ENCODE results near the gene ARSG. TPM values are rescaled to one million over a fixed set of nuclear protein-coding genes. Genes with fewer than 3 reads are reported as not detected.

Gene ARSG
- total RNA-seq, 1 experiment from 2014 or later: 3.0 TPM

DNA sequence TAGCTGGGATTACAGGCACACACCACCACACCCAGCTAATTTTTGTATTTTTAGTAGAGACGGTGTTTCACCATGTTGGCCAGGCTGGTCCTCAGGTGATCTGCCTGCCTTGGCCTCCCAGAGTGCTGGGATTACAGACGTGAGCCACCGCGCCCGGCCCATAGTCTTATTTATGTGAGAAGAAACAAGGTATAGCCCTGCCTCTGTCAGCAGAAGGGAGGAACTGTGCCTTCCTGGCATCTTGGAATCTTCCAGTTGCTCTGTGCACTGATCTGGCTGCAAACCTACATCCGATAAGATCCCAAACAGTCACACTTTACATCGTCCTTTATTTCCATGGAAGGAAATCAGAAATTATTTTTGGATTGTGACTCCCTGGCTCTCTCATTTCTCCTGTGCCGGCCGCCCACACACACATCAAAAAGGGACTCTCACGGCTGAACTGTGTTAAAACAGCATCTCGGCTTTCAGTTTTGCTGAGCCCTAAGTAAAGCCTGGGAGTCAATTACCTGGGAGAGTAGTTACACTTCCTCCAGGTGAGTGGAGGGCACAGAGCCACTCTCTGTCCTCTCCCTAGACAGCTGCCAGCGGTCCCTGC, 142.7 kb downstream of the ARSG start:
- Histone ChIP-seq H3K36me3 (peaks cover 13% of the 10 kb centered on the region), H3K27me3 (no peaks in the 10 kb centered on the region), H3K4me3 (no peak overlapping the region), H3K9me3 (no peaks in the 10 kb centered on the region)
- DNase-seq: no peak

DNA sequence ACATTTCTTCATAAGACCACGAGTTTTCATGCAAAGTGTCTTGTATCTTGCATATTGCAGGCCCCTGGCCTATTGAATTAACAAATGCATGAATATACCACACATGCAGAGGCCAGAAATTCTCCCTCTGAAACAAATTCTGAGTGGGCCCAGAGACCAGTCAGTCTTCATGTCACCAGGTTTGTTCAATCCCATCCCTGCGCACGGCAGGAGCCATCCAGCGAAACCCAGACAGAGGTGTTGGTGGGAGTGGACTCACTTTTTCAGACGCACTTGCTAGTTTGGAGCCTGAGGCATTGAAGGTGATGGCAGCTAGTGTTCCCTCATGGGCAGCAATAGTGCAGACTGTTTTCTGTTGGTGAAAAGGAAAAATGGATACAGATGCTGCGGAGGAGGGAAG, 144.1 kb downstream of the ARSG start:
- Histone ChIP-seq H3K36me3 (peaks cover 12% of the 10 kb centered on the region), H3K9me3 (no peaks in the 10 kb centered on the region), H3K27me3 (no peaks in the 10 kb centered on the region), H3K4me3 (no peak overlapping the region)
- no peak for DNase-seq

DNA sequence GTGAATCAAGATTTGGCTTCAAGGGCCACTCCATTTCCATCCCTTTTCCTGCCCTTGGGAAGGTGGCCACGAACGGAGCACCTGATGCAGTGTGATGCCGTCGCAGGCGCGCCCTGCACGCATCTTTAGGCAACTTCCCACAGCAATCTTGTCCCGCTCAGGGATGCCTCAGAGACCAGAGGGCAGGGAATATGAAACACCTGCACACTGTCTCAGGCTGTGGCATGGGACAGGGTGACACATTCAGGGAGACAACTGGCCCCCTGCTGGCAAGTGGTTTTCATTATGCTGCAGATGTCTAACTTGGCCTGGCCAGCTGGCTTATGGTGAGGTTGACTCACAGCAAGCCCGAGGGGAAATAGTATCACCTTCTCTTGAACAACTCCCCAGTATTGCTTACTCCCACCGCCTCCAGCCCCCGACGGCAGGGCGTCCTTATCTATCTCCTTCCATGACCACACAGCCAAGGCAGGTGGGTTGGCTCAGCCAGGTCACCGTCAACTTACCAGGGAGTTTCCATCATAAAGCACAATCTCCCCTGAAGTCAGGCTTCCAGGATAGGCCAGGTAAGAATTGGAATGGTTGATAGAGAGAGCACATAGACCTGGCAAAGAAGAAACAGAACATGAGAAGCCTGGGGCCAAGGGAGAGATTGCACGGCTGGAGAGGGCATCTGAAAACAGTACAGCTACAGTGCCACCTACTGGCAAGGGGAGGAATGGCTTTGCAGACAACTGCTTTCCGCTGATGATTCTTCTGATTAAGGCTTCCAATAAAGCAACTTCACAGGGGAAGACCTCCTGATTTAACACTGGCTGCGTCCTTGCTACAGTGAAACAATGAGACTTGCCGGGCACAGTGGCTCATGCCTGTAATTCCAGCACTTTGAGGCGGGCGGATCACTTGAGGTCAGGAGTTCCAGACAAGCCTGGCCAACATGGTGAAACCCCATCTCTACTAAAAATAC, 144.9 kb downstream of the ARSG start:
- peak; percentile 80 for DNase-seq
- Histone ChIP-seq H3K9me3 (no peaks in the 10 kb centered on the region), H3K27me3 (no peaks in the 10 kb centered on the region), H3K4me3 (no peak overlapping the region), H3K36me3 (peaks cover 12% of the 10 kb centered on the region)

DNA sequence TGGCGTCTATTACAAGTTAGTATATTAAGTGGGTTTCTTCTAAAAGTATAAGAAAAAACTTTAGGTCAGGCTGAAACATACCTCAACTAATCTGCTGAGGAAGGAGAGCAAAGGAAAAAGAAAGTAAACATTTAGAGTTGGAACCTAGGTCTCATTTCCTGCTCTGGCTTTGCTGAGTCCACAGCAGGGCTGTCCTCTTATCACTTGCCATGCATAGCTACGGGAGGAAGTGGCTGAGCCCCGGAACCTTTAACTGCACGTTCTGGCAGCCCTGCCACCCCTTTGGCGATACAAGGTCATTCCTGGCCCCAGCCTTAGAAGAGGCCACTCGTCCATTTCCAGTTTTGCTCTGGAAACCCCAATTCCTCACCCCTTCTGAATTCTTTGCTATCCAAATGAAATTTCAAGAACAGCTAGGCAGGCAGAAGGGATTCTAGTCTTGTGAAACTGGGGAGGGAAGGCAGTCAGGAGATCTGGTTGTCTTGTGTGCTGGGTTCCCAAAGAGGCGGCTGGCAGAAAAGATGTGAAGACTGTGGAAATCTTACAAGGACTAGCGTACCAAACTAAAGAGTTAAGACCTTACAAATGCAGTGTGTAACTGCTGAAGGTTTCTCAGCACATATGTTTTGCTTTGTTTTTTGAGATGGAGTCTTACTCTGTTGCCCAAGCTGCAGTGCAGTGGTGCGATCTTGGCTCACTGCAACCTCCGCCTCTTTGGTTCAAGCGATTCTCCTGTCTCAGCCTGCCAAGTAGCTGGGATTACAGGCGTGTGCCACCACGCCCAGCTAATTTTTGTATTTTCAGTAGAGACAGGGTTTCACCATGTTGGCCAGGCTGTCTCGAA, 146.9 kb downstream of the ARSG start:
- Histone ChIP-seq H3K27me3 (no peaks in the 10 kb centered on the region), H3K36me3 (peaks cover 12% of the 10 kb centered on the region), H3K9me3 (no peaks in the 10 kb centered on the region), H3K4me3 (no peak overlapping the region)
- no peak for DNase-seq

DNA sequence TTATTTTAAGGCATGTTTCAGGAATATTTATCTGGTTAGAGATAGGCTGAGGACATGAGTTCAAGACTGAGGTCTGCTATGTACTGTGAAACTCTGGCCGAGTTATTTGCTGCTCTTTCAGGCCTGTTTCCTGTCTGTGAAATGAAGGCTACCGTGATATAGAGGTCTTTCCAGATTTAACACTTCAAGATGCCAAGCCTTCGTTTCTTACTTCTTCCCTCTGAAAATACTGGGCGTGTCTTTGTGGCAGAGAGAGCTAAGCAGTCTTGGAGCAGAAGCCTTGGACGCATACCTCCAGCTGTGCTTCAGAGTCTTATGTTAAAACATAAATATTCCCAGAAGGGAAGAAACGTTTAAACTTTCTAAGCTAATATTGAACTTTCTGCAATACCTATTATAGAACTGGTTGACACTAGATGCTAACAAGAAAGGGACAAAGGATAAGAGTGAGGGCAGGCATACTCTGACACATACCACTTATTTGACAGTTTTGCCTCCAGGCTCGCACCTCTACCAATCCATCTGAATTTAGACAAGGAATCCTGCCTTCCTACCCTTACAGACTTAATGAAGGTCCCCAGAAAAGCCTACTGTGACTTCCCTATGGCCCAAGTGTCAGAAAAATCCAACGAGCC, 148.5 kb downstream of the ARSG start:
- no peak for DNase-seq
- H3K27me3 ChIP-seq: no peaks in the 10 kb centered on the region
- H3K9me3 ChIP-seq: no peaks in the 10 kb centered on the region
- peaks cover 5% of the 10 kb centered on the region; the same call in 1 of the 2 replicates for H3K36me3 ChIP-seq
- H3K4me3 ChIP-seq: no peak overlapping the region

DNA sequence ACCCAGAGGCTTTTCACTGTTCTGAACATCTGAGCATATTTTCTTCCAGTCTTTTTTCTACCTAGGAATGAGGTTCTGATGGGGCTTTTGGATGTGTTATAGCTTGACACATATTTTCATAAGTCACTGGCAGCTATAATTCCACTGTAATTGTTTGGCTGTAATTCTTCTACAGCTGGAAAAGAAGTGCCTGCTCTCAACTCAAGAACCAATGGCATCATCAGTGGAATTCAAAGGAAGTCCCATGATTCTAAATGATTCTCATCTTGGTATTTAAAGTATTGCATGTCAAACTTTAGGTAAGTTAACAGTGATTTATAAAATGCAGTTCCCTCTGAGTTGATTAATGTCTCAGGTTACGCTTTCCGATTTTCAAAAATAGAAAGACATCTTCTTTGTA, 149.2 kb downstream of the ARSG start:
- DNase-seq: no peak
- H3K9me3 ChIP-seq: no peaks in the 10 kb centered on the region
- H3K27me3 ChIP-seq: no peaks in the 10 kb centered on the region
- no peaks in the 10 kb centered on the region; the same call in 1 of the 2 replicates for H3K36me3 ChIP-seq
- no peak overlapping the region for H3K4me3 ChIP-seq

DNA sequence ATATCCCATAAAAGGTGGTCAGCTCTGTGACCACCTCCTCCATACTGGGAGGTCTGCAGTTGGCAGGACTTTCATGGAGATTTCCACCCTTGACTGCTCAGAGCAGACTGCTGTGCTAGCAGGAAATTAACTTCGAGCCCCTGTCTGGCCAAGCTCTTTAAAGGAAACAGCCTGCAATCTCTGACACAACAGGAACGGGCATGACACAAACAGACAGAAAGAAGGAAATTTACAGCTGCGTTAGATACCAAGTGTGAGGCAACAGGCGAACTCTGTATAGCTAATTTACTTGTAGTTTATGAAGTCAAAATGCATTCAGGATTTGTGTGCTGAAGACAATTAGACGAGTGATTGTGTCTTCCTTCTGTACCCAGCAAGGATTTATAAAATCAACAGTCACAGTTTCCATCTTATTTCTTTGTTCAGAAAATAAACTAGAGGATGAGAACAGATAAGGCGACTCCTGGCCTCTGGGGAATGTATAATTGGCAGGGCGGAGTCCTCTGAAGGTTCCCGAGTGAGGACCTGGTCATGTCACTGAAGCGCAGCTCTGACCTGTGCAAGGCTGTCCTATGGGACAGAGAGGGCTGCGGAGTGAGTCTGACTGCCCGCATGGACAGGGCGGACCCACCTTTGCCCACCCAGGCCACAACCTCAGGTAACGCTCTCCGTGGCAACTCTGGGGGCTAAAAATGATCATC, 149.9 kb downstream of the ARSG start:
- H3K36me3 ChIP-seq: no peaks in the 10 kb centered on the region; the same call in 1 of the 2 replicates

DNA sequence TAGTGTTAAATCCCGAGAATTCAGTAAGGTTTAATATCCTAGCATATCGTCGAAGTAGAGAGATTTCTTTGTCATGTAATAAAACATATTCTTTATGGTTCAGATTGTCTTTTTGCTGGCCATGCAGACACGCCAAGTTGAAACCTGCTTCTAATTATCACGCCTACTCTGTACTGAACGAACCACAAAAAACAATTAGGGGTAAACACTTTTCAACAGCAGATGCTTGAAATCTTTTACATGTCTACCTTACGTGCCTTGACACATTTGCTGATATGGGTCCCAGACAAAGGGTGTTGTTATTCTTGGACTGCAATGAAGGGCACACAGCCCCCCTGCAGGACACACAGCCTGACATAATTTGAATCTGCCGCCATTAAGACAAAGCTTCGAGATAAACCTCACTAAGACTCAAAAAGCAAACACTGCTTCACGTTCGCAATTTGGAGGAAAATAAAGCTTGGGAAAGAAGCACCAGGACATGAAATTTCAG, 152.7 kb downstream of the ARSG start:
- no peak for DNase-seq
- no peaks in the 10 kb centered on the region for H3K9me3 ChIP-seq
- H3K27me3 ChIP-seq: no peaks in the 10 kb centered on the region
- H3K36me3 ChIP-seq: no peaks in the 10 kb centered on the region; the same call in 1 of the 2 replicates
- no peak overlapping the region for H3K4me3 ChIP-seq

More for the DNA sequence above, 149.9 kb downstream of the ARSG start:
- Histone ChIP-seq H3K4me3 (no peak overlapping the region), H3K9me3 (no peaks in the 10 kb centered on the region), H3K27me3 (no peaks in the 10 kb centered on the region)
- no peak for DNase-seq

DNA sequence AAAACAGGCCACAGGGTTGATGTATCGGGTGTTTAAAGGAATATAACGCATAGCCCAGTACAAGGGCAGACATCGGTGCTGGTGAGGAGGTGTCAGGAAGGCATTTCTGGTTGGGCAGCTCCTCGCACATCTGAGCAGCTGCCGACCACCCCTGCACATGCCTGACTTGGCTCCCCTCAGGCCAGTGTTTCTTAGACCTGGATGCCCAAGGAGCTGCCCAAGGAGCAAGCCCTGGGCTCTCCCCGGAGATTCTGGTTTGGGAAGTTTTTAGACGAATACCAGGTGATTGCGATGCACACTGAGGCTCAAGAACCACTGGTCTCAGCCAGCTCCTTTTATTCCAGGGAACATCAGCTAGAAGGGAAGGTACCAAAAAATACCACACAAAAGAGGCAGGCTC, 154.4 kb downstream of the ARSG start:
- Histone ChIP-seq H3K36me3 (no peaks in the 10 kb centered on the region; the same call in 1 of the 2 replicates), H3K9me3 (no peaks in the 10 kb centered on the region), H3K4me3 (no peak overlapping the region), H3K27me3 (no peaks in the 10 kb centered on the region)
- DNase-seq: no peak

DNA sequence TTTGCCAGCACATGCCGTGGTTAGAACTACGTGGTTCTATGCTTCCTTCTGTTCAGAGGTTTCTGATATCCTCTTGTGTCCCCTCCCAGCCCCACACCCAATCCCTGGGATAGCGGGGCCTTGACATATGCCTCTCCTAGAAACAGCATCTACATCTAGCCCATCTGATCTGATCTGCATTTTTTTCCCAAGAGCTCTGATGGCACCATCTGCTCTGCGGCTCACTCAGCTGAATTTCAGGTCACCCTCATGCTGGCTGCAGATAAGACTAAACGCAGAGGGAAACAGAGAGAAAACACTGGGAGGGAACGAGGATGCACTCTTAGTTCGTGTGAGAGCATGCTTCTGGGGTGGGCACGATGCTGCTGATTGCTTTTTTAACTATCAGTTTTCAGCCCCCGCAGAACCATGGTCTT, 155.3 kb downstream of the ARSG start:
- Histone ChIP-seq H3K36me3 (no peaks in the 10 kb centered on the region), H3K27me3 (no peaks in the 10 kb centered on the region), H3K9me3 (no peaks in the 10 kb centered on the region), H3K4me3 (no peak overlapping the region)
- no peak for DNase-seq

DNA sequence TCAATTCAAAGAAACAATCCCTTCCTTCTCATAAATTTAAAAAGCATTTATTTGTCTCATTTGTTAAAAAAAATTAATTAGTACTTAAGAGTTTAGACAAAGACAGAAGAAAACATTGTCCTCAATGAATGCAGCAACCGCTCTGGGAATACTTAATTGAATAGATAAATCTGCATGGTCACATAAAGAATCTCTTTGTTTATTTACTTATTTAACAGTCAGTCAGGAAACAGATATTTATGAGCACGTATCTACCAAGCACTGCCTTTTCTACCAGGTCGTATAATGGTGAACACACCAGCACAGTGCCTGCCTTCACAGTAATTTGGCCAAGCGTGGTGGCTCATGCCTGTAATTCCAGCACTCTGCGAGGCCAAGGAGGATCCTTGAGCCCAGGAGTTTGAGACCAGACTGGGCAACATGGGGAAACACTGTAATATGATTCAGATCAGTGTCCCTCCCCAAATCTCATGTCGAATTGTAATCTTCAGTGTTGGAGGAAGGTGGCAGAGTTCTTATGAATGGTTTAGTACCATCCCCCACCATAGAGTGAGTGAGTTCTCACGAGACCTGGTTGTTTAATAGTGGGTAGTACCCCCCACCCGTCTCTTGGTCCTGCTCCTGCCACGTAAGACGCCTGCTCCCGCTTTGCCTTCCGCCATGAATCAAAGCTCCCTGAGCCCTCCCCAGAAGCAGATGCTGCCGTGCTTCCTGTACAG, 157.9 kb downstream of the ARSG start:
- no peaks in the 10 kb centered on the region for H3K27me3 ChIP-seq
- H3K4me3 ChIP-seq: no peak overlapping the region
- H3K36me3 ChIP-seq: no peaks in the 10 kb centered on the region
- no peak for DNase-seq
- no peaks in the 10 kb centered on the region for H3K9me3 ChIP-seq

DNA sequence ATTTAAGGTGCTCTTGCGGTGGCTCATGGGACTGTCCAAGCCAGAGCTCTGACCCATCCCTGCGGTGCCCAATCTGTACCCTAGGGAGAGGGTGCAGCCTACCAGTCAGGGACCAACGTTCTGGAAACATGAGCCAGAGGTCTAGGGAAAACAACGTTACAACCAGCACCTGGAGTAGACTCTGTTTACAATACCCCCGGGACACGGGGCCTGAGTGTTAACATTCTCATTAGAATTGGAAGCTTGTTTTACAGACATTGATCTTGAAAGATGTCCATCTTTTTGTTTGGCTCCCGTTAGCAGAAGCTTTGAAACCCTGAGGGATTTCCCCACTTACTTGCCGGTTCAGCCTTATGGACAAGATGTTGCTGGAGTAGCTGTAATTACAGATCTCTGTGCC, 159.1 kb downstream of the ARSG start:
- DNase-seq: no peak
- Histone ChIP-seq H3K4me3 (no peak overlapping the region), H3K27me3 (no peaks in the 10 kb centered on the region), H3K36me3 (no peaks in the 10 kb centered on the region), H3K9me3 (no peaks in the 10 kb centered on the region)

DNA sequence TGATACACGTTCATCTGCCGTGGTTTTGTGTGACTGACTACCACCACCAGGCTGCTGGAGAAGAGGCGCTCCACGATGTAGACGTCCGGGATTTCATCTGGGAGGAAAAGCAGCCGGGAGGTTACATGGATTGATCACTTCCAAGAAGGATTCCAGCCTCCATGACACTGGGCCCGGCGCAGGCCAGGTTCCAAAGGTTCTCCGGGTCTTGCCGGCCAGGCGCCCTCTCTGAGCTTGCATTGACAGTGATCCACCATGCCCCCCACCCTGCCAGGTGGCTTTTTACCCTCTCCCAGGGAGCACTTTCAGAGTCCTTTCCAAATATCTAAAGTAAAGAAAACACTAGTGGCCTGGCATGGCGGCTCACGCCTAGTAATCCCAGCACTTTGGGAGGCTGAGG, 159.5 kb downstream of the ARSG start:
- no peaks in the 10 kb centered on the region for H3K9me3 ChIP-seq
- DNase-seq: no peak
- no peaks in the 10 kb centered on the region for H3K27me3 ChIP-seq
- H3K36me3 ChIP-seq: no peaks in the 10 kb centered on the region
- no peak overlapping the region for H3K4me3 ChIP-seq

DNA sequence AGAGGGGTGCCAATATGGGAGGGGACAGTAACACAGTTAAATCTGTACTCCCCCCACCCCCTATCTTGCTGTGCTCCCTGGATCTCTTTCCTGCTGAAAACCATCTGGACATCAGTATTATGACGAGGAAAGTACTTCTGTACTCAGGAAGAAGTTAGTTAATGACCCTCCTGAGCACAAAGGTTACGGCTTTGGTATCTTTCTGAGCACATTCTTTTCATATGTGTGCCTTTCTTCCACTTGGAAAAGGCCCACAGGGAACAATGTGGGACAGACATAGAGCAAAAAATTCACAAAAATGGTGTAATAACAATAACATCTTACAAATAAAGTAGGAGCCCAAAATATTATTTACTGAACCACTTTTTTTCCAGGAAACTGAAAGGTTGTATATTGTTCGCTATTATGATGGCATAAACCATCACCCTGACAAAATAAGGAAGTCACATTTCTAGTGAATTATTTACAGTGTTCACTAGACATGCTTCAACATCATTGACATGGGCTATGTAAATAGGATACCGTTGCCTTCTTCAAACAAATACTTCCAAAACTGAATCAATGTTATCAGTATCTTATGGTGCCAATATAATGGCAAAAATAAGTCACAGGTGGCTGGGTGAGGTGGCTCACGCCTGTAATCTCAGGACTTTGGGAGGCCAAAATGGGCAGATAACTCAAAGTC, 160.5 kb downstream of the ARSG start:
- no peak for DNase-seq
- H3K36me3 ChIP-seq: no peaks in the 10 kb centered on the region

More for the DNA sequence above, 160.5 kb downstream of the ARSG start:
- H3K9me3 ChIP-seq: no peaks in the 10 kb centered on the region
- no peak overlapping the region for H3K4me3 ChIP-seq
- H3K27me3 ChIP-seq: no peaks in the 10 kb centered on the region
